ENCODE data around the gene CYP19A1.

DNA sequence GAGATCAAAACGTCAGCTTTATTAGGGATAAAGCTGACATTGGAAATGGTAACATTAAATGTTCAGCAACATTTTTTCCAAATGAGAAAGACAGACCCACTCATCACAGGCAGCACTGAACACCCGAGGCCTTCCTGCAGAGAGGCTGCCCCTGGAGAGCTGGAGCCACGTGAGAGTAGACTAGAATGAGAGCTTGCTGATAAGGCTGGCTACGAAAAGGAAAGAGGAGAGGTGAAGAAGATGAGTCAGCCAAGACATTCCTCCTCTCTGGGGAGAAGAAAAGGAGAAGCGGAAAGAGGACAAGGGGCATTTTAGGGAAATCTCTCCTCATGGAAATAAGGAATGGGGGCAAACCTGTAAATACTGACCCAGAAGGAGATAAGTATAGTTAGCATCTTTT is 7.3 kb downstream of the CYP19A1 start:
- TF ChIP-seq TAF1 (IDR thresholded peaks at IDR 0.05; ENCODE audit: low read depth, low read length) (no peak), POLR2AphosphoS5 (IDR thresholded peaks at IDR 0.05; ENCODE audit: low read depth, low read length) (no peak), POLR2A (IDR thresholded peaks at IDR 0.05; ENCODE audit: low read depth, low read length) (no peak), SPI1 (IDR thresholded peaks at IDR 0.05; ENCODE audit: low read depth, low read length) (no peak), PAX5 (IDR thresholded peaks at IDR 0.05; ENCODE audit: insufficient read depth, low read length, severe bottlenecking) (no peak), POU2F2 (IDR thresholded peaks at IDR 0.05; ENCODE audit: low read depth, low read length) (no peak)
